Measurements from ENCODE around the gene GALR1. TPM values are rescaled to one million over a fixed set of nuclear protein-coding genes. Genes with fewer than 3 reads are reported as not detected.
"Not testable (repeated sequence)": the region's sequence is repeated elsewhere in the genome, so short reads cannot be mapped to it uniquely, and the experiment has no call there.

GALR1 gene
- total RNA-seq, 1 experiment from 2014 or later = not detected

GRCh38 chr18:77239285-77239684, 10.4 kb upstream of the GALR1 start:
- RAD21 ChIA-PET (ENCODE audit: low non-redundant PET in 1 of 2, low total read pairs in 2 of 2, uncharacterized antibody in 2 of 2, unreplicated experiment in 2 of 2); H3K9me2 ChIP-seq (ENCODE audit: insufficient read depth); H2AFZ ChIP-seq (ENCODE audit: low read depth, low read length, poor library complexity, severe bottlenecking); H3K4me2 ChIP-seq (ENCODE audit: low read length); H3K9ac ChIP-seq (ENCODE audit: low read length); H4K20me1 ChIP-seq (ENCODE audit: insufficient read depth); DNase-seq (ENCODE audit: low read depth, low spot score); H3K27me3 ChIP-seq (ENCODE audit: insufficient read depth, low read length); intact Hi-C loops (cut with micrococcal nuclease); CTCF ChIA-PET; H3K79me2 ChIP-seq (ENCODE audit: insufficient read depth, low read length); H3K9me3 ChIP-seq (ENCODE audit: control insufficient read depth in 1 of 2, insufficient read depth in 1 of 2, low read depth in 1 of 2, low read length in 2 of 2); H3K27ac ChIP-seq (ENCODE audit: low read depth, low read length); POLR2A ChIA-PET; ATAC-seq; H3K4me1 ChIP-seq (ENCODE audit: control insufficient read depth in 1 of 2, insufficient read depth in 2 of 2, low read length in 2 of 2); BruUV-seq (replicated peaks); H3K4me3 ChIP-seq (replicated peaks in 1 of 2; ENCODE audit: low read depth in 1 of 2, low read length in 2 of 2); H3K36me3 ChIP-seq (ENCODE audit: control insufficient read depth in 1 of 2, insufficient read depth in 2 of 2, low read length in 2 of 2): not testable (repeated sequence)

GRCh38 chr18:77248873-77249568, 627 bp upstream of the GALR1 start:
- no TSS peak for BruUV-seq (replicated peaks)
- Histone ChIP-seq H2AFZ (ENCODE audit: low read depth, low read length, poor library complexity, severe bottlenecking) (no peak overlapping the region), H3K4me3 (replicated peaks in 1 of 2; ENCODE audit: low read depth in 1 of 2, low read length in 2 of 2) (no peak overlapping the region), H3K4me1 (ENCODE audit: control insufficient read depth in 1 of 2, insufficient read depth in 2 of 2, low read length in 2 of 2) (no peaks in the 10 kb centered on the region), H3K79me2 (ENCODE audit: insufficient read depth, low read length) (no peaks in the 10 kb centered on the region), H3K27ac (ENCODE audit: low read depth, low read length) (no peak overlapping the region), H3K36me3 (ENCODE audit: control insufficient read depth in 1 of 2, insufficient read depth in 2 of 2, low read length in 2 of 2) (no peaks in the 10 kb centered on the region), H3K9me2 (ENCODE audit: insufficient read depth) (no peaks in the 10 kb centered on the region), H3K9me3 (ENCODE audit: control insufficient read depth in 1 of 2, insufficient read depth in 1 of 2, low read depth in 1 of 2, low read length in 2 of 2) (peaks cover 0 to 5% of the 10 kb centered on the region in 2 experiments; a peak in 2 of 4 replicates), H3K27me3 (ENCODE audit: insufficient read depth, low read length) (no peaks in the 10 kb centered on the region), H3K4me2 (ENCODE audit: low read length) (no peak overlapping the region), H3K9ac (ENCODE audit: low read length) (no peak overlapping the region), H4K20me1 (ENCODE audit: insufficient read depth) (no peaks in the 10 kb centered on the region)
- intact Hi-C loops (cut with micrococcal nuclease) = no loop called here
- TF ChIP-seq SRF (IDR thresholded peaks at IDR 0.05; ENCODE audit: low read depth) (no peak), POLR2A (IDR thresholded peaks at IDR 0.05; ENCODE audit: borderline replicate concordance, extremely low read depth, insufficient read depth, insufficient read length) (no peak), ZFX (IDR thresholded peaks at IDR 0.05) (no peak), YY1 (IDR thresholded peaks at IDR 0.05; ENCODE audit: extremely low read depth, insufficient replicate concordance, low read depth, low read length) (no peak), ZBTB33 (IDR thresholded peaks at IDR 0.05; ENCODE audit: extremely low read depth, insufficient replicate concordance, low read length) (no peak), EGR1 (IDR thresholded peaks at IDR 0.05; ENCODE audit: low read depth) (no peak), JUND (IDR thresholded peaks at IDR 0.05) (no peak), CEBPB (IDR thresholded peaks at IDR 0.05; ENCODE audit: low read depth) (no peak), SP1 (IDR thresholded peaks at IDR 0.05; ENCODE audit: low read depth) (no peak), ELF1 (IDR thresholded peaks at IDR 0.05; ENCODE audit: borderline replicate concordance, low read depth) (no peak), EZH2phosphoT487 (IDR thresholded peaks at IDR 0.05; ENCODE audit: borderline replicate concordance) (no peak), FOSL1 (IDR thresholded peaks at IDR 0.05; ENCODE audit: low read depth) (no peak), TCF7L2 (IDR thresholded peaks at IDR 0.05; ENCODE audit: borderline replicate concordance, extremely low read depth, insufficient read depth, insufficient read length) (no peak), CTCF (IDR thresholded peaks at IDR 0.05 in 2 of 3, conservative IDR thresholded peaks at IDR 0.05 in 1 of 3; ENCODE audit: borderline replicate concordance in 1 of 3, insufficient read depth in 1 of 3, low read depth in 2 of 3, low read length in 2 of 3) (no peak), ZNF274 (IDR thresholded peaks at IDR 0.05; ENCODE audit: low read depth, low read length) (no peak), CBX3 (IDR thresholded peaks at IDR 0.05; ENCODE audit: low read depth) (no peak), POLR2AphosphoS5 (IDR thresholded peaks at IDR 0.05; ENCODE audit: low read depth, low read length) (no peak), EZH2 (IDR thresholded peaks at IDR 0.05) (no peak)
- POLR2A ChIA-PET = no interaction called here
- DNase-seq (ENCODE audit: low read depth, low spot score) (no peak), ATAC-seq (no peak)
- CTCF ChIA-PET = no interaction called here
- RAD21 ChIA-PET (ENCODE audit: low non-redundant PET in 1 of 2, low total read pairs in 2 of 2, uncharacterized antibody in 2 of 2, unreplicated experiment in 2 of 2) = no interaction called here
